Lung microvascular endothelial cell (primary cell): ENCODE measurements around the gene C12orf43. TPM values are rescaled to one million over a fixed set of nuclear protein-coding genes. Genes with fewer than 3 reads are reported as not detected.

Source experiments
- DNase-seq, 2 donors: peaks; one replicate each; pipeline versions ENCODE4 v3.0.0 to v3.0.0-alpha.2; 2010; ENCODE audit warnings: low read depth in 2 of 2
- total RNA-seq: library from RNA; depleted of rRNA; stranded (reverse); fragments of >200 nt; gene quantifications from 2 replicates; pipeline ENCODE4 v1.2.1, GENCODE V29; 2014

Gene C12orf43
- total RNA-seq, 1 donor from 2014 or later: 13.1 TPM

DNA sequence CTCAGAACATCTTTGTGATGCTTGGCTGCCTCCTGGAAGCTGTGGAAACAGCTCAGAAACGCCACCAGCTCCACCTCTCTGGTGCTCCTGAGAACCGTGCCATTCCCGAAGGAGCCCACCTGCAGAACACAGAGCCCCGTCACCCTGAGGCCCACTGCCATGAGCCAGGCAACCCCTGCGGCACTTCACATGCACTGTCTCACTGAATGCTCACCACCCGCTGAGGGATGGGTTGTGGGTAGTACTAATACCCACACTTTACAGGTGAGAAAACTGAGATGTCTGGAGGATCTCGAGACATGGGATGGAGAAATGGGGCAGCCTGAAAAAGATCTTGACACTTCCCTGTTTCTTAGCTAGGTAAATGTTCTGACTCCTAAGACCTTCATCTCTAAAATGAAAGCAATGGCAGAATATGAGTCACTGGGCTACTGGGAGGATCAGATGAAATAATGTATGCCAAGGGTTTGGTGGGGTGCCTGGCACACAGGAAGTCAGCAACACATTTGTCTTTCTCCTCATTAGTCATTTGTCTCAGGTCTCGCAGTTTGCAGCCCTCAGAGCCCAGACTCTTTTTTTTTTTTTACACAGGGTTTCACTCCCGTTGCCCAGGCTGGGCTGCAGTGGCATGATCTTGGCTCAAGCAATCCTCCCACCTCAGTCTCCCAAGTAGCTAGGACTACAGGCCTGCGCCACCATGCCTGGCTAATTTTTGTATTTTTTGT, 17.5 kb upstream of the C12orf43 start:
- DNase-seq: peak in 1 of 2 donors; percentile 24

DNA sequence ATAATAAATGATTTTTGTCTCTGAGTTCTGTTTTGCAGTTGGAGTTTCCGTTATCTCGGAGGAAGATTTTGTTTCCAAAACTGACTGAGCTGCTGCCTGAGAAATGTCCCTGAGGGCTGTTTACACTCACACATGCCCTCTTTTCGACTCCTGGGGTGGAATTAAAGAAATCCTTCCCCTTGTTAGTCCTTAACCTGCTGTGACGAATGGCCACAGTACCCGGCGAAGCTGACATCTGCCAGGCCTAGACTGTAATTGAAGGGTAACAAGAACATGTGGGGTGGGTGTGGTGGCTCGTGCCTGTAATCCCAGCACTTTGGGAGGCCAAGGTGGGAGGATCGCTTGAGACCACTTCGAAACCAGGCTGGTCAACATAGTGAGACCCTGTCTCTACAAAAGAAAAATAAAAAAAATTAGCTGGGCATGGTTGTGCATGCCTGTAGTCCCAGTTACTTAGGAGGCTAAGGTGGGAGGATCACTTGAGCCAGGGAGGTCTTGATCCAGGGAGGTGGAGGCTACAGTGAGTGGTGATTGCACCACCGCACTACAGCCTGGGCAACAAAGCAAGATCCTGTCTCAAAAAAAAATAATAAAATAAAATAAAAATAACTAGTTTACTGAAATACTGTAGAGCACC, 14.4 kb upstream of the C12orf43 start:
- no peak for DNase-seq

DNA sequence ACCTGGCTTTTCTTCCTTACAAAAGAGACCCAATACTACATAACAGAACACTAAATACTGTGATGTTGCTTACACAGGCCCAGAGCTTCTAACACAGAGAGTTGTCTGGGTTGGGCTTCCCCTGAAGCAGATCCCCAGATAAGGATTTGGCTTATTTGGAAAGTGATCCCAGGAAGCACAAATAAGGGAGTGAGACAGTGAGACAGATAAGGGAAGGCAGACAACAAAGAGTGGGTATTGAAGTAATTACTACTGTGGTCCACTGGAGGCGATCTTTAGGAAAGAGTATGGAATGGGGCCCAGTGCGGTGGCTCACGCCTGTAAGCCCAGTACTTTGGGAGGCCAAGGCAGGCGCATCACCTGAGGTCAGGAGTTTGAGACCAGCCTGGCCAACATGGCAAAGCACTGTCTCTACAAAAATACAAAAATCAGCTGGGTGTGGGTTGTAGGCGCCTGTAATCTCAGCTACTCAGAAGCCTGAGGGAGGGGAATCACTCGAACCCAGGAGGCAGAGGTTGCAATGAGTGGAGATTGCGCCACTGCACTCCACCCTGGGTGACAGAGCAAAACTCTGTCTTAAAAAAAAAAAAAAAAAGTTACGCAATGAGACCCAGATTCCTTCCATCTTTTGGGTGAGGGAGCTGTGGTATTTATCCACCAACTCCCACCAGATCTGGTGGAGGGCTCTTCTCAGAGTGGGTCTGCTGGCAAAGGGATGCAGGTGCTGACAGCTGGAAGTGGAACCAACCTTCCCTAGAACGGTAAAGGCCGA, 10.2 kb upstream of the C12orf43 start:
- no peak for DNase-seq

DNA sequence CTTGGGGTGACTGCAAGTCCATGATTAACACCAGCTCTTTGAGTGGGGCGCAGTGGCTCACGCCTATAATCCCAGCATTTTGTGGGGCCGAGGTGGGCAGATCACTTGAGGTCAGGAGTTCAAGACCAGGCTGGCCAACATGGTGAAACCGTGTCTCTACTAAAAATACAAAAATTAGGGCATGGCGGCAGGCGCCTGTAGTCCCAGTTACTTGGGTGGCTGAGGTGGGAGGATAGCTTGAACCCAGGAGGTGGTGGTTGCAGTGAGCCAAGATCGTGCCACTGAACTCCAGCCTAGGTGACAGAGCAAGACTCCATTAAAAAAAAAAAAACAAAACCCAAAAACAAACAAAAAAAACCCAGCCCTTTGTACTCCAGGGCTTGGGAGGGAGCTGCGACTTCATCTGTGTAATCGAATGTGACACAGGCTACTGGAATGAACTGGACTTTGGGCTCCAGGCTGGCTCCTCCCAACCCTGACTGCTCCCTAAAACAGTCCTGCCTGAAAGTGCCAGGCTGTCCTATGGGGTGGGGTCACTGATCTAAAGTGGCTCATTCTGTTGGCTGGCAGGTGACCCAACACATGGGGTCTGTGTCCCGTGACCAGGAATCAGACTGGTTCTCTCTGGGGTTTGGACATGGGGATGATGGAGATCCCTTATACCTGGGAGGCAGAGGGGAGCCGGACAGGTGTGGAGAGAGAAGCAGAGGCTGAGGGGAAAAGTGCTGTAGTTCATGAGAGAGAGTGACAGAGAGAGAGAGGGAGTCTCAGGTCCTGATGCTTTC, 9.3 kb upstream of the C12orf43 start:
- no peak for DNase-seq

DNA sequence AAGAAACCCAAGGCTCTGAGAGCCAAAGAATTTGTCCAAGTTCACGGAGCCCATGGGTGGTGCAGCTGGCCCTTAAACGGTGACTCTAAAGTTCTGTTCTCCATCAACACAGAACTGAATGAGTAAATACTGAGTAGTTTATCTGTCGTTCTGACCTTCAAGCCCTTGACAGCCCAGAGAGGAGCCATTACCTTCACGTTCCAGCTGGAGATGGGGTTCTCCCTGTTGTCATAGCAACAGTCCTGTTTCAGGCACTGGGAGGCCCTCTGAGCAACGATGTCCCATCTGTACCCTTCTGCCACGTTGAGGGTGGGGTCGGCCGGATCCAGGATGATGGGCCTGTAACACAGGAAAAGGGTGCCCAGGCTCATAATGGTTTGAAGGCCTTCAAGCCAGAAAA, 7.5 kb upstream of the C12orf43 start:
- DNase-seq: no peak

DNA sequence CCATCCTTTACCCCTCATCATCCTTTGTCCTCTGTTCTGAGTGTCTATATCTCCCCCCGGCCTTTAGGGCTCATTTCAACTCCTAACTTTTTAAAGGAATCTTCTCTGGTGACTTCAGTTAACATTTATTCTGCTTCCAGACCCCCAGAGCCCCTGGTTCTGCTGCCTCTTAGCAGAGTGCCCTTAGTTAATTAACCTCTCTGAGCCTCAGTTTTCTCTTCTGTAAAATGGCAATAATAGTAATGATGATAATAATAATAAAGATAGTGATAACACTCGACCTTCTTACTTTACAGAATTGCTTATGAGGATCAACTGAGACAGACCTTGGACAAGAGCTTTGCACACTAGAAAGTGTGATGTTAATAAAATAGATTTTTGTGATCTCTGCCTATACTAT, 6.4 kb upstream of the C12orf43 start:
- DNase-seq: no peak

DNA sequence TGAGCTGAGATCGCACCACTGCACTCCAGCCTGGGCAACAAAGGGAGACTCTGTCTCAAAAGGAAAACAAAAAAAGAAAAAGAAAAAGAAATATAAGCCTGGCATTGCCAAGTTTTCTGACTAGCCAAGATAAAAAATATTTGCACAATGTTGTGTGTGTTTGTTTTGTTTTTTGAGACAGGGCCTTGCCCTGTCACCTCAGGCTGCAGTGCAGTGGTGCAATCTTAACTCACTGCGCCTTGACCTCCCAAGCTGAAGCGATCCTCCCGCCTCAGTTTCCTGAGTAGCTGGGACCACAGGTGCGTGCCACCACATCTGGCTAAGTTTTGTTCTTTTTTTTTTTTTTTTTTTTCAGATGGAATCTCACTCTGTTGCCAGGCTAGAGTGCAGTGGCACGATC, 5.5 kb upstream of the C12orf43 start:
- DNase-seq: no peak

DNA sequence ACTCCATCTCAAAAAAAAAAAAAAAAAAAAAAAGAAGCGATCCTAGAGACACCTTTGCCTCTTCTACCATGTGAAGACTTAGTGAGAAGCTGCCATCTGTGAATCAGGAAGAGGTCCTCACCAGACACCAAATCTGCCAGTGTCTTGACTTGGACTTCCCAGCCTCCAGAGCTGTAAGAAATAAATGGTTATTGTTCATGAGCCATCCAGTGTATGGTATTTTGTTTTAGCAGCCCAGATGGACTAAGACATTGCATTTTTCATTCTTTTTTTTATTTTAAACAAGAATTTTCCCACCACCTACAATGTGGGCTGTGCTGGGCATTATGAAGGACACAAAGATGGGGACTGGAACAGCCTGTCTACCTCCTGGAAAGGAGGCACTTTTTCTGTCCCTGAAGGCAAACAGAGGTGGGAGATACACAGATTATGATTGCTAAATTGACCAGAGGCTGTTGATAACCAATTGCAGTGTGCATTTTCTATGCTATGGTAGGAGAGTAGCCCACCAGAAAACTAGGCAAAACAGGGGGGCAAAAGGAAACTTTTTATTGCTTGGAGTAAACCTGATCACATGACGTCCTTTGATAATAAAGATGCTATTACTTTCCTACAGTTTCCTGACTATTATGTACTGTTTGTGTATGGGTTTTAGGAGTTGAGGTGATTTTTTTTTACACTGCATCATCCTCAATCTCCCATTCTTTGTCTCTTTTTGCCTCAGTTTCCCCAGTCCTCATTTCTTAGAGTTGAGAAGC, 2.8 kb upstream of the C12orf43 start:
- no peak for DNase-seq

DNA sequence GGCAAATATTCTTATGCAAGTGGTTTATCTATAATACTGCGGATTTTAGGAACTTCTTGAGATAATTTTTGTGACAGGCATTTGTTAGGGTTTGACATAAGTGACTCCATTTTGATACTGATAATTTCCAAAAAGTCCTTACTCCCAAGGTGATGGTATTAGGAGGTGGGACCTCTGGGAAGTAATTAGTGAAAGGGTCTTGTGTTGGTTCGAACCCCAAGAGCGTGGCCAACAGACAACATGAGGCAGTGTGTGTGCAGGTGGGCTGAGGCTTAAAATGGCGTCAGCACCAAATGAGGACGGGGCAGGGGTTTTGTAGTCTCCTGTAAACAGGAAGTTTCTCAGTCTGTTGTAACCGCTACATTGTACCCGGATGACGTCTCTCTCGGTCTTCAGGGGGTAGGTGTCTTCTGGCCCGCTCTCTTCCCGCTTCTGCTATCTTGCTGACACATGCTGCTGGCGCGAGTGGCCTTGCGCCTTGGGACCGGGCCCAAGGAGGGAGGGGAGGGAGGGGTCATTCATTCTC, 1.7 kb upstream of the C12orf43 start:
- no peak for DNase-seq

DNA sequence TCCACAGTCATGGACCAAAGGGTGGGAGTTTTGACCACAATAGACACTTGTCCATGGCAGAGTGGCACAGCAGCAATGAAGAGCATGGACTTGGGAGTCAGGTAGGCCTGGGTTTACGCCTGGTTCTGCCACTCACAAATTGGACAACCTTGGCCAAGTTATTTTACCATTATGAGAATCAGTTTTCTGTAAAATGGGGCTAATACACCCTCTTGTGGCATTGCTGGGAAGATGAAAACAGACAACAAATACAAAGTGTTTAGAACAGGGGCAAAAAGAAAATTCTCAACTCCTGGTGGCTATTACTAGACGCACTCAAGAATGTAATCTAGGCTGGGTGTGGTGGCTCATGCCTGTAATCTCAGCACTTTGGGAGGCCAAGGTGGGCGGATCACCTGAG, 2.6 kb downstream of the C12orf43 start:
- no peak for DNase-seq

DNA sequence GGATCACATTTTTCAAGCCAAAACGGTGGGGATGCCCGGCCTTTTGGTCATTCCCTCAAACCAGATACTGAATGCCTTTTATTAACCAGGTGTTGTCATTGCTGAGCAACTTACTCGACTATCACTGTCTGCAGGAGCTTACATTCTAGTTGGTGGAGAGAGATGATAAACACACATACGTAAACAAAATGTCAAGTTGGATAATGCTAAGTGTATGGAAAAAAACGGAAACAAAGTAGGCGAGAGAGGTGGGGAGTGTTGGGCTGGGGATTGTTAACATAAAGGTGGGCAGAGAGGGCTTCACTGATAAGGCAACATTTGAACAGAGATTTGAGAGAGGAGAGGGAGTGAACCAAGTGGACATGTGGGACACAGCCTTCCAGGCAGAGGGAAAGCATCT, 4.5 kb downstream of the C12orf43 start:
- no peak for DNase-seq

DNA sequence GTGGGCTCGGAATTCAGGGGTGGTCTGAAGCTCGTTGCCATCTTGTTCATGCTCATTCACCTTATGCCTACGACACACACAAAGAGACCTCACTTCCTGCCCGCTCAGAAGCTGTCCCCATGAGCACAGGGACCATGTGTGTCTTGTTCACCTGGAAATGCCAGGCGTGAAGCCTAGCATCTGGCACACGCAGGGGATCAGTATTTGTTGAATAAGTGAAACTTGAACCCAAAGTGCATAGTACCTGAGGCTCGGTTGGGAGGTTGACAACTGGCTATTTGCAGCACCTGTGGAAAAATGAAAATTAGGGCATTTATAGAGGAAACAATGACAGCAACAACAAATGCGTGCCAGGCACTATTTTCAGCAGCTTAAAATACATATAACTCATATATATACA, 5.4 kb downstream of the C12orf43 start:
- DNase-seq: no peak

DNA sequence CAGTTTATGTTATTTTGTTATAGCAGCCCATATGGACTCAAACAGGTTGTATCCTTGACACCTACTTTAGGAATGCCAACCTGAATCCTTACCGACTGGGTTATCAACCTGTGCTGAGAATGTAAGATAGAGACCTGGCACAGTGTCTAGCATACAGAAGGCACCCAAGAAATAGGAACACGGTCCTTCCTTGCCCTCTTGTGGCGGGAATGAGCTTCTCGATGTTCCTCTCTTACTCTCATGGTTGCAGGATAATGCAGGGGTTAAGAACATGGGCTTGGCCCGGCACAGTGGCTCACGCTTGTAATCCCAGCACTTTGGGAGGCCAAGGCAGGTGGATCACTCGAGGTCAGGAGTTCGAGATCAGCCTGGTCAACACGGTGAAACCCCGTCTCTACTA, 6.5 kb downstream of the C12orf43 start:
- no peak for DNase-seq

DNA sequence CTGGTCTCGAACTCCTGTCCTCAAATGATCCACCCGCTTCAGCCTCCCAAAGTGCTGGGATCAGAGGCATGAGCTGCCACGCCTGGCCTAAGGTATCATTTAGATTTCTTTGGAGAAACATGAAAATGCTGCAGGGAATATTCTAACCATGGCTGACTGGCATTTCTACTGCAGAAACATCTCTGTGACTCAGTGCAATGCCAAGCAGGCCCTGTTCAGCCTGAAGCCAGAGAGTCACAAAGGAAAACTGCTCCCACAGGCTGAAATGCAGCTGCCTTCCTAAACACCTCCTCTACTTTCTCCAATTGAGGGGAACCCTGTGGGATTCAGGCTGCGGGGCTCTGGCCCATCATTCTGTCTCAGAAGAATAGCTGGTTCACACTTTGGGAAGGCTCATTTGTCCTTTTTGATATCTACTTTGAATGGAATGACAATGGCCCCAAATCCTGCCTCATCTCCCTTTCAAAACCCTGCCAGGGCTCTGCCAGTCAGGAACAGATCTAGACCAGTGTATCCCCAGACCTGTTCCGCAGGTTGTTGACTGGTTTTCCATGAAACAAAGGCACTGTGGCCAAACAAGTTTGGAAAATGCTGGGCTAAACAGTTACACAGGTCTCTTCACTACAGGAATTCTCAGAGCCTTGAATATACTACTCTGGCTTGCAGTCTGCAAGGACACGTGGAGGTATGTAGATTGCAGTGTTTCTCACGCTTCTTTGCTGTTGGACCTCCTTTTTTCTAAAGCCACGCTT, 7.8 kb downstream of the C12orf43 start:
- no peak for DNase-seq

DNA sequence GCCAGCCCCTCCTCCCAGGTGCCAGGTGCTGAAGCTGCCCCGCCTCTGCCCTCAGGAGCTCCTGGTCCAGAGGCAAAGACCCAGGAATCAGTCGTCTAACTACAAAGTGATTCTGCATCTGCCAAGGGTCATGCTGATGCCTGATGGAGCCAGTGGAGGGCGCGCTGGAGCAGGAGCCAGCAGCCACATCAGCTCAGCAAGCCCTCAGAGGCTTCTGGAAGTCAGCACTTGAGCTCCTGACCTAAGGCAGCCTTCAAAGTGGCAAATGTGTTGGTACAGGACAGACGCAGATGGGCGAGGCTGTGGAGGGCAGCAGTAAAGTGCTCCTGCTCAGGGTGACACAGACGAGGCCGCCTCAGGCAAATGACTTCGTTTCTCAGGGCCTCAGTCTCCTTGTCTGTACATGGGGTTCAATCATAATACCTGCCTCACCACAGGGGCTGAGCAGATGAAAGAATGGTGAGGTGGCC, 10.9 kb downstream of the C12orf43 start:
- DNase-seq: peak; percentile 63 to 73

DNA sequence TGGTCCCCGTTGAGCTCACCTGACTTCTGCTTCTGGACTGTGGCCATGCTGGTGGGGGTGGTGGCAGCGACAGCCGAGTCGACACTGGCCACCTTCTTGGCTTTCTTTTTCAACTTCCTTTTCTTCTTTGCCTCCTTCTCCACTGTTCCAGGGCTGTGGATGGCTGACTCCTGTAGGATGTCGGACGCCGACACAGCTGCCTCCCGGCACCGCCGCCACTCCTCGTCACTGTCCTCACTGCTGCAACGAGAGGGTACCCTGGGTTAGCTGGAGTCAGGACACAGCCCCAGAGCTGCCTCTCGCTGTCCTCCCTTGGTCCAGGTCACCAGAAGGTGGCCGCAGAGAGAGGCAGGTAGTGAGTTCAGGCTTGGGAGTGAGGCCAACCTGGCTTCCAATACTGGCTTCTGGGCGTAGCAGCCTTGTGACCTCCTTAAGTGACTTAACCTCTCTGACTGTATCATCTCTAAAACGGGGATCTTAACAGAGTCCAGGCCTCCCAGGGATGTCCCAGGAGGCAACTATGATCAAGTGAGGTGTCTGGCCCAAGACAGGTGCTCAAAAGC, 12.0 kb downstream of the C12orf43 start:
- DNase-seq: no peak

DNA sequence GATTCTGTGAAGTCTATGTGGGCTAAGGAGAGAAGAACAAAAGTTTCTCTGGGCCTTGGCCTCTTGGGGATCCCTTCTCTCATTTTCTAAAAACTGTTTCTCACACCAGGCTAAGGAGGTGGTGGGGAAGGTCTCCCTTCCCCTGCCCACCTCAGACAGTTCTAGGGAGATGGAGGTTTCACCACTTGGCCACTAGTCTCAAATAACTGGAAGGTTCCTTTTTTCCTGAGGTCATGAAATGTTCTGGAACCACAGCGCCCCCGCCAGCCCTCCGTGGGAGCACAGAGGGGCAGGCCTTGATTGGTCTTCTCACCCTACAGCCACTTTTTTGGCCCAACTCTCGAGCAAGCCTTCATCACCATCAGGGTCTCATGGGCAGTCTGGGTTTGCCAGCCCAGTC, 12.6 kb downstream of the C12orf43 start:
- DNase-seq: no peak

DNA sequence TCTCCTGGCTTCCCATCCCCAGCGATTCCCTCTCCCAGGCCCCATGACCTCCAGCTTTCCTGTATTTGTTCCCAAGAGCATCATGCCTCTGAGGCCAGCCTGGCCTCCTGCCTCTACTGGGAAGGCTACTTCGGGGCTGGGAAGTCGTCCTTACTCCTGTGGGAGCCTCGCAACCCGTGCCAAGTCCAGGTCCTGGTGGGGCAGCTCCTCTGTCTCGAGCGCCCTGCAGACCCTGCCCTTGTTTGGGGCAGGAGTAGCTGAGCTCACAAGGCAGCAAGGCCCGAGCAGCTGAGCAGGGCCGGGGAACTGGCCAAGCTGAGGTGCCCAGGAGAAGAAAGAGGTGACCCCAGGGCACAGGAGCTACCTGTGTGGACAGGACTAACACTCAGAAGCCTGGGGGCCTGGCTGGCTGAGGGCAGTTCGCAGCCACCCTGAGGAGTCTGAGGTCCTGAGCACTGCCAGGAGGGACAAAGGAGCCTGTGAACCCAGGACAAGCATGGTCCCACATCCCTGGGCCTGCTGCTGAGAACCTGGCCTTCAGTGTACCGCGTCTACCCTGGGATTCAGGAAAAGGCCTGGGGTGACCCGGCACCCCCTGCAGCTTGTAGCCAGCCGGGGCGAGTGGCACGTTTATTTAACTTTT, 14.3 kb downstream of the C12orf43 start:
- peak in 1 of 2 donors; percentile 51 for DNase-seq

DNA sequence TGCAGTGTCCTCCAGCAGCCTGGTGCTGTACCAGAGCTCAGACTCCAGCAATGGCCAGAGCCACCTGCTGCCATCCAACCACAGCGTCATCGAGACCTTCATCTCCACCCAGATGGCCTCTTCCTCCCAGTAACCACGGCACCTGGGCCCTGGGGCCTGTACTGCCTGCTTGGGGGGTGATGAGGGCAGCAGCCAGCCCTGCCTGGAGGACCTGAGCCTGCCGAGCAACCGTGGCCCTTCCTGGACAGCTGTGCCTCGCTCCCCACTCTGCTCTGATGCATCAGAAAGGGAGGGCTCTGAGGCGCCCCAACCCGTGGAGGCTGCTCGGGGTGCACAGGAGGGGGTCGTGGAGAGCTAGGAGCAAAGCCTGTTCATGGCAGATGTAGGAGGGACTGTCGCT, 15.2 kb downstream of the C12orf43 start:
- DNase-seq: no peak
